B cell (primary cell): ENCODE data around the gene POT1. TPM values are rescaled to one million over a fixed set of nuclear protein-coding genes. Genes with fewer than 3 reads are reported as not detected.

Experiments used
- ATAC-seq: fragments of 200-7000 bp; cut with Tn5 transposase; one replicate; pipeline ENCODE4 v1.10.0; 2021; ENCODE audit warnings: low read depth, mild to moderate bottlenecking, moderate number of reproducible peaks, moderate library complexity
- CTCF ChIA-PET: fragments of 350-600 bp; sonication (Branson Sonifier 250); formaldehyde crosslinking; loops from one replicate; lab custom pipeline; 2021; ENCODE audit warnings: antibody characterized with exemption, inconsistent platforms; lab: Charles Lee
- POLR2A ChIA-PET: fragments of 350-600 bp; sonication (Branson Sonifier 250); formaldehyde crosslinking; loops from one replicate; lab custom pipeline; 2021; ENCODE audit warnings: antibody characterized with exemption; lab: Charles Lee
- DNase-seq: peaks from one replicate; pipeline ENCODE4 v3.0.0; 2013
- H2AFZ ChIP-seq: 2 replicates; pipeline ENCODE4 v1.6.1; 2012; ENCODE audit warnings: mild to moderate bottlenecking, low read depth, low read length; ENCODE audit not compliant: insufficient read depth, poor library complexity, severe bottlenecking
- H3K27ac ChIP-seq, 2 donors: 1 replicate in 1 of 2; 2 replicates in 1 of 2; pipeline ENCODE4 v1.5.1; 2012 to 2013; ENCODE audit warnings: low read length in 2 of 2, mild to moderate bottlenecking in 2 of 2, moderate library complexity in 1 of 2
- H3K27me3 ChIP-seq, 4 experiments: fragments of 200-600 bp in 1 of 4; sonication (generic) in 1 of 4; replicated peaks in 1 of 4; 1 replicate in 2 of 4; 2 replicates in 2 of 4; pipeline versions ENCODE4 v1.6.1 to v1.7.0; 2013 to 2016; ENCODE audit warnings: low read length in 3 of 4, mild to moderate bottlenecking in 2 of 4, mixed read lengths in 1 of 4, moderate library complexity in 1 of 4; ENCODE audit not compliant: insufficient read depth in 4 of 4, control insufficient read depth in 3 of 4; ENCODE audit errors: control extremely low read depth in 1 of 4
- H3K36me3 ChIP-seq, 2 experiments: replicated peaks in 1 of 2; 1 replicate in 1 of 2; 2 replicates in 1 of 2; pipeline versions ENCODE4 v1.6.1 to v1.7.1; 2013; ENCODE audit warnings: low read length in 1 of 2; ENCODE audit not compliant: insufficient read depth in 2 of 2, control insufficient read depth in 1 of 2; ENCODE audit errors: control extremely low read depth in 1 of 2, extremely low read depth in 1 of 2
- H3K4me1 ChIP-seq, 2 donors: fragments of 200-600 bp in 1 of 2; sonication (generic) in 1 of 2; 1 replicate in 1 of 2; 2 replicates in 1 of 2; pipeline versions ENCODE4 v1.5.1 to v1.6.1; 2013 to 2017; ENCODE audit warnings: low read length in 2 of 2; ENCODE audit not compliant: control insufficient read depth in 2 of 2, insufficient read depth in 2 of 2
- H3K4me2 ChIP-seq: replicated peaks from 2 replicates; pipeline ENCODE3; 2012; ENCODE audit warnings: mild to moderate bottlenecking, low read depth, low read length; ENCODE audit not compliant: poor library complexity, severe bottlenecking
- H3K4me3 ChIP-seq, 5 experiments: fragments of 200-600 bp in 1 of 5; sonication (generic) in 1 of 5; 1 replicate in 3 of 5; 2 replicates in 2 of 5; pipeline versions ENCODE4 v1.5.1 to v1.7.0; 2011 to 2016; ENCODE audit warnings: low read length in 4 of 5, mild to moderate bottlenecking in 4 of 5, low read depth in 2 of 5, control low read depth in 1 of 5, moderate library complexity in 1 of 5; ENCODE audit not compliant: insufficient read depth in 1 of 5; ENCODE audit errors: control extremely low read depth in 1 of 5, extremely low read depth in 1 of 5
- H3K79me2 ChIP-seq: fragments of 200-600 bp; sonication (generic); one replicate; pipeline ENCODE4 v1.6.0; 2016; ENCODE audit warnings: low read length; ENCODE audit not compliant: control insufficient read depth, insufficient read depth
- H3K9ac ChIP-seq: fragments of 200-600 bp; sonication (generic); 2 replicates; pipeline ENCODE4 v1.6.1; 2017; ENCODE audit warnings: mild to moderate bottlenecking, low read length, moderate library complexity
- H3K9me3 ChIP-seq, 3 donors: one replicate each; pipeline versions ENCODE4 v1.6.1 to v1.7.1; 2013; ENCODE audit warnings: low read length in 2 of 3; ENCODE audit not compliant: control insufficient read depth in 2 of 3, insufficient read depth in 1 of 3; ENCODE audit errors: control extremely low read depth in 1 of 3
- H4K20me1 ChIP-seq: 2 replicates; pipeline ENCODE4 v1.6.0; 2012; ENCODE audit warnings: mild to moderate bottlenecking, low read length; ENCODE audit not compliant: insufficient read depth, control insufficient read depth, poor library complexity, severe bottlenecking
- H3K27ac Mint-ChIP-seq: one replicate; pipeline ENCODE4 v1.8.0; 2021; ENCODE audit warnings: mixed read lengths
- H3K27me3 Mint-ChIP-seq: one replicate; pipeline ENCODE4 v1.8.0; 2021; ENCODE audit warnings: mixed read lengths
- H3K4me1 Mint-ChIP-seq: one replicate; pipeline ENCODE4 v1.8.0; 2021; ENCODE audit warnings: mixed read lengths
- H3K4me3 Mint-ChIP-seq: one replicate; pipeline ENCODE4 v1.8.0; 2021; ENCODE audit warnings: mixed read lengths
- H3K9me3 Mint-ChIP-seq: one replicate; pipeline ENCODE4 v1.8.0; 2022; ENCODE audit warnings: mixed read lengths; ENCODE audit not compliant: insufficient read depth
- EZH2 ChIP-seq: IDR thresholded peaks from 2 replicates; pipeline ENCODE4 v1.6.1; 2012; ENCODE audit warnings: borderline replicate concordance, low read depth, mild to moderate bottlenecking, moderate library complexity, low read length; ENCODE audit not compliant: insufficient read depth, poor library complexity, severe bottlenecking
- WGBS: methylation state at CpG from one replicate; pipeline ENCODE4 v1.1.5; 2013; ENCODE audit warnings: missing lambda C conversion rate; ENCODE audit not compliant: insufficient coverage; 5-methylcytosine and 5-hydroxymethylcytosine counted together
- intact Hi-C: fragments of 100-400 bp; cut with micrococcal nuclease; formaldehyde crosslinking; loops from one replicate; pipeline ENCODE4 v1.10.0; 2022
- polyA plus RNA-seq: library from polyadenylated mRNA; depleted of rRNA; stranded (reverse); fragments of >200 nt; gene quantifications from 2 replicates; pipeline ENCODE4 v1.2.3, GENCODE V29; 2012
- total RNA-seq, 2 donors: library from RNA; stranded (reverse); fragments of 120-200 nt in 1 of 2; gene quantifications; 1 replicate in 1 of 2; 2 replicates in 1 of 2; pipeline versions ENCODE4 v1.2.3 to v1.2.4, GENCODE V29; 2013 to 2022
- TF ChIP-seq, protein P1 (sequence below): fragments of 200-600 bp; IDR thresholded peaks from one replicate; pipeline ENCODE4 v1.8.0; 2022; ENCODE audit warnings: antibody characterized with exemption, mild to moderate bottlenecking

POT1 gene
- total and polyA plus RNA-seq, 2 donors (not counting 1 experiment from before 2014, with no cell fraction given), result 12.2 to 32.3 TPM

DNA sequence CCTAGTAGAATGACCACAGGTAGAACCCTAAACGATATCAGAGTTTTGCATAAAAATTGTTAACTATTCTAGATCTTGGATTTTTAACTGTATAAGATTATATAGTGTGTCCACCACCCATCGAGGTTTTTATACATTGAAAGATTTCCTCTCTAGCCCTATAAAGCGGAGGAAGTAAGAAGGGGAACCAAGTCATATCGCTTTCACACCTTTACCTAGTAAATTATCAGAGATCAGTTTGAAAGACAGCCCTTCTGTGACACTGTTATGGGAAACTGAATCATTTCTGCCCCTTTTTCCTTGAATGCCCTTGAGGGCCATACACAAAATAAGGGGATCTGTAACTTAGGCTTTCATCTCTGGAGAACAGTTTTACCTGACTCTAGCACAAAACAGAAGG lies 155.7 kb downstream of the POT1 start:
- Histone ChIP-seq H3K27ac (no peak overlapping the region), H3K27me3 (no peaks in the 10 kb centered on the region), H3K9ac (no peak overlapping the region), H3K9me3 (no peaks in the 10 kb centered on the region), H3K4me3 (no peak overlapping the region), H4K20me1 (no peaks in the 10 kb centered on the region), H3K4me1 (no peaks in the 10 kb centered on the region), H2AFZ (no peak overlapping the region), H3K36me3 (no peaks in the 10 kb centered on the region), H3K4me2 (no peak overlapping the region), H3K79me2 (no peaks in the 10 kb centered on the region)
- Mint-ChIP-seq H3K4me1 (no peaks in the 10 kb centered on the region), H3K4me3 (no peak overlapping the region), H3K27ac (no peak overlapping the region), H3K9me3 (no peaks in the 10 kb centered on the region), H3K27me3 (peaks cover 20% of the 10 kb centered on the region)
- DNase-seq (no peak), ATAC-seq (no peak)
- intact Hi-C loops, result no loop called here
- ChIA-PET CTCF (interaction anchor here (0.6 kb wide), 1 partner anchor 11 kb away, joined by 3 read pairs; no protein-coding TSS in a partner anchor), POLR2A (no interaction called here)
- WGBS, result no CpG with 5 or more reads among the region's 4 CpGs
- TF ChIP-seq EZH2, result no peak
- TF ChIP-seq, protein P1, sequence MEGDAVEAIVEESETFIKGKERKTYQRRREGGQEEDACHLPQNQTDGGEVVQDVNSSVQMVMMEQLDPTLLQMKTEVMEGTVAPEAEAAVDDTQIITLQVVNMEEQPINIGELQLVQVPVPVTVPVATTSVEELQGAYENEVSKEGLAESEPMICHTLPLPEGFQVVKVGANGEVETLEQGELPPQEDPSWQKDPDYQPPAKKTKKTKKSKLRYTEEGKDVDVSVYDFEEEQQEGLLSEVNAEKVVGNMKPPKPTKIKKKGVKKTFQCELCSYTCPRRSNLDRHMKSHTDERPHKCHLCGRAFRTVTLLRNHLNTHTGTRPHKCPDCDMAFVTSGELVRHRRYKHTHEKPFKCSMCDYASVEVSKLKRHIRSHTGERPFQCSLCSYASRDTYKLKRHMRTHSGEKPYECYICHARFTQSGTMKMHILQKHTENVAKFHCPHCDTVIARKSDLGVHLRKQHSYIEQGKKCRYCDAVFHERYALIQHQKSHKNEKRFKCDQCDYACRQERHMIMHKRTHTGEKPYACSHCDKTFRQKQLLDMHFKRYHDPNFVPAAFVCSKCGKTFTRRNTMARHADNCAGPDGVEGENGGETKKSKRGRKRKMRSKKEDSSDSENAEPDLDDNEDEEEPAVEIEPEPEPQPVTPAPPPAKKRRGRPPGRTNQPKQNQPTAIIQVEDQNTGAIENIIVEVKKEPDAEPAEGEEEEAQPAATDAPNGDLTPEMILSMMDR, result no peak

DNA sequence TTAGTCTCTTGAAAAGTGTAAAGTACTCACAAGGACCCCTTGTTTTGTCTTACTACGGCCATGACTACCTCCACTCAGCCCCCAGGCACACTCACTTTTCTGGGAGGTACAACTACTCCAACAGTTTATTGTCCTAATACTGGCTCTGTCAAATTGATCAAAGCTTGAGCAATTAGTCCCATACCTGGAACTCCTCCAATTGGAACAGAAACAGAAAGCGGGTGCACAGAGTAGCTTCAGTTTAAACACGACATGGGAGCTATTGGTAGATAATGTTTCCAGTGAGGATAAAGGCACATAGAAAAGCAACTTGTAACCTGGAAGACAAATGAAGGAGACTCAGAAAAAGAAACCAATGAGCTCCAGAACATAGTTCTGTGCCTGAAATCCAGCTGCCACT lies 156.3 kb downstream of the POT1 start:
- Histone ChIP-seq H3K9ac (no peak overlapping the region), H3K4me2 (no peak overlapping the region), H3K4me1 (no peaks in the 10 kb centered on the region), H3K27ac (no peak overlapping the region), H3K79me2 (no peaks in the 10 kb centered on the region), H3K27me3 (no peaks in the 10 kb centered on the region), H3K36me3 (no peaks in the 10 kb centered on the region), H3K9me3 (no peaks in the 10 kb centered on the region), H2AFZ (no peak overlapping the region), H4K20me1 (no peaks in the 10 kb centered on the region), H3K4me3 (no peak overlapping the region)
- Mint-ChIP-seq H3K27me3 (peaks cover 20% of the 10 kb centered on the region), H3K9me3 (no peaks in the 10 kb centered on the region), H3K4me3 (no peak overlapping the region), H3K27ac (no peak overlapping the region), H3K4me1 (no peaks in the 10 kb centered on the region)
- 97% methylated on average over 3 of the region's 3 CpGs for WGBS
- ChIA-PET POLR2A (no interaction called here), CTCF (interaction anchor here (0.6 kb wide), 1 partner anchor 11 kb away, joined by 3 read pairs; no protein-coding TSS in a partner anchor)
- intact Hi-C loops, result no loop called here
- TF ChIP-seq EZH2, result no peak
- TF ChIP-seq, protein P1, result no peak
- DNase-seq, result no peak
- no peak for ATAC-seq

Other genes starting within 250 kb of the POT1 start
- gene GPR37, start 164.0 kb downstream of the POT1 start, total RNA-seq, result not detected in 2 replicates
- gene GPR37, start 164.0 kb downstream of the POT1 start, polyA plus RNA-seq, result not detected in 2 replicates